Parathyroid adenoma (tissue), 2 donors: ENCODE results near the gene C11orf16.

Source experiments
- H2AFZ ChIP-seq: fragments of 300-600 bp; sonication (generic); one replicate; pipeline ENCODE4 v1.7.0; 2017; ENCODE audit warnings: antibody characterized with exemption, mild to moderate bottlenecking
- H3K27ac ChIP-seq: fragments of 300-600 bp; sonication (generic); one replicate; pipeline ENCODE4 v1.7.0; 2017
- H3K27me3 ChIP-seq: fragments of 300-600 bp; sonication (generic); one replicate; pipeline ENCODE4 v1.7.0; 2017; ENCODE audit warnings: low read length; ENCODE audit not compliant: control insufficient read depth, insufficient read depth
- H3K36me3 ChIP-seq: fragments of 300-600 bp; sonication (generic); one replicate; pipeline ENCODE4 v1.7.0; 2017; ENCODE audit warnings: low read length; ENCODE audit not compliant: control insufficient read depth, insufficient read depth
- H3K4me1 ChIP-seq: fragments of 300-600 bp; sonication (generic); one replicate; pipeline ENCODE4 v1.7.0; 2017; ENCODE audit warnings: control low read depth
- H3K4me2 ChIP-seq: fragments of 300-600 bp; sonication (generic); one replicate; pipeline ENCODE4 v1.7.0; 2017; ENCODE audit warnings: low read length
- H3K4me3 ChIP-seq: fragments of 300-600 bp; sonication (generic); one replicate; pipeline ENCODE4 v1.7.0; 2017; ENCODE audit warnings: low read depth, low read length
- H3K79me2 ChIP-seq: fragments of 300-600 bp; sonication (generic); one replicate; pipeline ENCODE4 v1.7.0; 2017; ENCODE audit warnings: control low read depth
- H3K9ac ChIP-seq: fragments of 300-600 bp; sonication (generic); one replicate; pipeline ENCODE4 v1.7.0; 2017; ENCODE audit warnings: mild to moderate bottlenecking
- H3K9me3 ChIP-seq: fragments of 300-600 bp; sonication (generic); one replicate; pipeline ENCODE4 v1.7.0; 2017; ENCODE audit warnings: low read length; ENCODE audit not compliant: control insufficient read depth
- CTCF ChIP-seq: fragments of 300-600 bp; sonication (generic); IDR thresholded peaks from one replicate; pipeline ENCODE4 v1.7.0; 2017; ENCODE audit warnings: antibody characterized with exemption, mild to moderate bottlenecking
- donor health status: primary hyperparathyroidism.

The C11orf16 gene

GRCh38 chr11:8922691-8923090 lies 10.1 kb downstream of the C11orf16 start:
- TF ChIP-seq CTCF = no peak
- Histone ChIP-seq H3K4me3 (no peak overlapping the region), H3K9me3 (no peaks in the 10 kb centered on the region), H3K36me3 (no peaks in the 10 kb centered on the region), H3K79me2 (no peaks in the 10 kb centered on the region), H3K9ac (no peak overlapping the region), H3K27ac (no peak overlapping the region), H2AFZ (no peak overlapping the region), H3K4me2 (no peak overlapping the region), H3K27me3 (no peaks in the 10 kb centered on the region), H3K4me1 (no peaks in the 10 kb centered on the region)

GRCh38 chr11:8917157-8917825 lies 15.5 kb downstream of the C11orf16 start:
- H3K9me3 ChIP-seq = no peaks in the 10 kb centered on the region
- no peak overlapping the region for H3K9ac ChIP-seq
- no peak overlapping the region for H2AFZ ChIP-seq
- no peaks in the 10 kb centered on the region for H3K79me2 ChIP-seq
- H3K27ac ChIP-seq = peak overlapping the region; percentile 24
- no peaks in the 10 kb centered on the region for H3K27me3 ChIP-seq
- no peak for TF ChIP-seq CTCF
- no peak overlapping the region for H3K4me2 ChIP-seq
- peaks cover 3% of the 10 kb centered on the region for H3K4me1 ChIP-seq
- no peak overlapping the region for H3K4me3 ChIP-seq
- no peaks in the 10 kb centered on the region for H3K36me3 ChIP-seq

- no peak overlapping the region for H3K9ac ChIP-seq
- H3K9me3 ChIP-seq = no peaks in the 10 kb centered on the region
- H2AFZ ChIP-seq = no peak overlapping the region
- no peaks in the 10 kb centered on the region for H3K79me2 ChIP-seq
- H3K36me3 ChIP-seq = no peaks in the 10 kb centered on the region
- peaks cover 3% of the 10 kb centered on the region for H3K4me1 ChIP-seq
- H3K27me3 ChIP-seq = no peaks in the 10 kb centered on the region
- no peak overlapping the region for H3K27ac ChIP-seq
- H3K4me3 ChIP-seq = no peak overlapping the region
- H3K4me2 ChIP-seq = no peak overlapping the region
- no peak for TF ChIP-seq CTCF
These were observed 18.1 kb downstream of the C11orf16 start for GRCh38 chr11:8914661-8915018.

- Histone ChIP-seq H3K9ac (no peak overlapping the region), H3K4me2 (peak overlapping the region; percentile 37), H3K79me2 (no peaks in the 10 kb centered on the region), H3K27me3 (no peaks in the 10 kb centered on the region), H3K9me3 (no peaks in the 10 kb centered on the region), H3K4me1 (peaks cover 3% of the 10 kb centered on the region), H3K36me3 (no peaks in the 10 kb centered on the region), H3K4me3 (peak overlapping the region; percentile 39), H2AFZ (no peak overlapping the region), H3K27ac (peak overlapping the region; percentile 16)
- peak; percentile 41 for TF ChIP-seq CTCF
These were observed 18.6 kb downstream of the C11orf16 start for GRCh38 chr11:8913961-8914660.
